Measurements from ENCODE around the gene MC1R. TPM values are rescaled to one million over a fixed set of nuclear protein-coding genes. Genes with fewer than 3 reads are reported as not detected.

Gene MC1R
- total and polyA plus RNA-seq, 2 donors (not counting 1 experiment from before 2014, with no cell fraction given) = 2.9 to 4.3 TPM

DNA sequence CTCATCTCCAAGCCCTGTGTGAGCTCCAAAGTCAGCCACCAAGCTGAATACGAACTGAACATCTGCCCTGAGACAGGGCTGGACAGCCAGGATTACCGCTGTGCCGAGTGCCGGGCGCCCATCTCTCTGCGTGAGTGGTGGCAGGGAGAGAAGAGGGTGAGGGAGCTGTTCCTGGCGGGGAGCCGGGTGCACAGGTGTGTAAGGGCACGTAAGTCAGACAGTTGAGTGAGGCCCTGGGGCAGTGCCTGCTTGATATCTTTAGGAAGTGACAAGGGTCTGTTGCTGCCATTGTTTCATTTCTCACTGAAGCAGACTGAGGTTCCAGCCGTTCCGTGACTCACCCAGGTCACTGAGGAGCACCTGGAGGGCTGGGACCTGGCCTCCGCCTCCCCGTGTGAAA is 42.3 kb downstream of the MC1R start:
- no peak for DNase-seq (ENCODE audit: low read depth in 2 of 2)
- Histone ChIP-seq H3K9ac (ENCODE audit: insufficient read depth, low read length) (no peak overlapping the region), H3K4me1 (ENCODE audit: control insufficient read depth, extremely low read depth, insufficient read depth, low read length) (no peaks in the 10 kb centered on the region), H3K27me3 (ENCODE audit: control insufficient read depth, insufficient read depth, low read length) (no peaks in the 10 kb centered on the region), H3K27ac (ENCODE audit: insufficient read depth, low read length) (no peak overlapping the region), H3K4me3 (replicated peaks in 1 of 4; ENCODE audit: control extremely low read depth in 1 of 4, insufficient read depth in 1 of 4, low read depth in 3 of 4, low read length in 4 of 4) (no peak overlapping the region), H2AFZ (ENCODE audit: low read length) (no peak overlapping the region), H3K36me3 (ENCODE audit: control insufficient read depth, insufficient read depth, low read length) (peaks cover 20% of the 10 kb centered on the region), H4K20me1 (ENCODE audit: control insufficient read depth, extremely low read depth, insufficient read depth, low read length) (no peaks in the 10 kb centered on the region), H3K9me3 (ENCODE audit: control insufficient read depth, insufficient read depth, low read depth, low read length) (no peaks in the 10 kb centered on the region), H3K79me2 (ENCODE audit: control insufficient read depth, insufficient read depth, low read length) (no peaks in the 10 kb centered on the region), H3K4me2 (ENCODE audit: extremely low read depth, insufficient read depth, low read length) (no peak overlapping the region)
- no peak for TF ChIP-seq EZH2 (IDR thresholded peaks at IDR 0.05; ENCODE audit: low read length, missing control alignments)
- TF ChIP-seq, protein P1, sequence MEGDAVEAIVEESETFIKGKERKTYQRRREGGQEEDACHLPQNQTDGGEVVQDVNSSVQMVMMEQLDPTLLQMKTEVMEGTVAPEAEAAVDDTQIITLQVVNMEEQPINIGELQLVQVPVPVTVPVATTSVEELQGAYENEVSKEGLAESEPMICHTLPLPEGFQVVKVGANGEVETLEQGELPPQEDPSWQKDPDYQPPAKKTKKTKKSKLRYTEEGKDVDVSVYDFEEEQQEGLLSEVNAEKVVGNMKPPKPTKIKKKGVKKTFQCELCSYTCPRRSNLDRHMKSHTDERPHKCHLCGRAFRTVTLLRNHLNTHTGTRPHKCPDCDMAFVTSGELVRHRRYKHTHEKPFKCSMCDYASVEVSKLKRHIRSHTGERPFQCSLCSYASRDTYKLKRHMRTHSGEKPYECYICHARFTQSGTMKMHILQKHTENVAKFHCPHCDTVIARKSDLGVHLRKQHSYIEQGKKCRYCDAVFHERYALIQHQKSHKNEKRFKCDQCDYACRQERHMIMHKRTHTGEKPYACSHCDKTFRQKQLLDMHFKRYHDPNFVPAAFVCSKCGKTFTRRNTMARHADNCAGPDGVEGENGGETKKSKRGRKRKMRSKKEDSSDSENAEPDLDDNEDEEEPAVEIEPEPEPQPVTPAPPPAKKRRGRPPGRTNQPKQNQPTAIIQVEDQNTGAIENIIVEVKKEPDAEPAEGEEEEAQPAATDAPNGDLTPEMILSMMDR (conservative IDR thresholded peaks at IDR 0.05 in 1 of 2, IDR thresholded peaks at IDR 0.05 in 1 of 2; ENCODE audit: low read depth in 1 of 2, low read length in 2 of 2) = no peak

DNA sequence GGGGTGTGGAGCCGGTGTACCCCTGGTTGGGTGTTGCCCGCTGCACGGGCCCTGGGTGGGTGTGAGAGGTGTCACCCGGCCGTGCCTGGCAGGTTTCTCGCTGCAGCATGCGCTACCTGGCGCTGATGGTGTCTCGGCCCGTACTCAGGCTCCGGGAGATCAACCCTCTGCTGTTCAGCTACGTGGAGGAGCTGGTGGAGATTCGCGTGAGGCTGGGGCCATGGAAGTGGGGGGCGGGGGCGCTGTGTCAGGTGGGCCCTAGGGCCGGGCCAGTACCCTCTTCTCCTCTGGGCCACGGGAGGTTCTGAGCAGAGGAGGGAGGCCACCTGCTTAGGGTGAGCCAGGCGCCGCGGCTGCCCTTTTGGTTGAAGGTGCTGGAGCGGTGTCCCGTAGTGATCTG is 43.3 kb downstream of the MC1R start:
- Histone ChIP-seq H3K27me3 (ENCODE audit: control insufficient read depth, insufficient read depth, low read length) (no peaks in the 10 kb centered on the region), H3K4me1 (ENCODE audit: control insufficient read depth, extremely low read depth, insufficient read depth, low read length) (no peaks in the 10 kb centered on the region), H3K9ac (ENCODE audit: insufficient read depth, low read length) (no peak overlapping the region), H3K27ac (ENCODE audit: insufficient read depth, low read length) (no peak overlapping the region), H3K4me2 (ENCODE audit: extremely low read depth, insufficient read depth, low read length) (no peak overlapping the region), H3K4me3 (replicated peaks in 1 of 4; ENCODE audit: control extremely low read depth in 1 of 4, insufficient read depth in 1 of 4, low read depth in 3 of 4, low read length in 4 of 4) (no peak overlapping the region), H4K20me1 (ENCODE audit: control insufficient read depth, extremely low read depth, insufficient read depth, low read length) (no peaks in the 10 kb centered on the region), H2AFZ (ENCODE audit: low read length) (no peak overlapping the region), H3K9me3 (ENCODE audit: control insufficient read depth, insufficient read depth, low read depth, low read length) (no peaks in the 10 kb centered on the region), H3K79me2 (ENCODE audit: control insufficient read depth, insufficient read depth, low read length) (no peaks in the 10 kb centered on the region), H3K36me3 (ENCODE audit: control insufficient read depth, insufficient read depth, low read length) (peaks cover 17% of the 10 kb centered on the region)
- TF ChIP-seq, protein P1 (conservative IDR thresholded peaks at IDR 0.05 in 1 of 2, IDR thresholded peaks at IDR 0.05 in 1 of 2; ENCODE audit: low read depth in 1 of 2, low read length in 2 of 2) = no peak
- TF ChIP-seq EZH2 (IDR thresholded peaks at IDR 0.05; ENCODE audit: low read length, missing control alignments) = no peak
- no peak for DNase-seq (ENCODE audit: low read depth in 2 of 2)

DNA sequence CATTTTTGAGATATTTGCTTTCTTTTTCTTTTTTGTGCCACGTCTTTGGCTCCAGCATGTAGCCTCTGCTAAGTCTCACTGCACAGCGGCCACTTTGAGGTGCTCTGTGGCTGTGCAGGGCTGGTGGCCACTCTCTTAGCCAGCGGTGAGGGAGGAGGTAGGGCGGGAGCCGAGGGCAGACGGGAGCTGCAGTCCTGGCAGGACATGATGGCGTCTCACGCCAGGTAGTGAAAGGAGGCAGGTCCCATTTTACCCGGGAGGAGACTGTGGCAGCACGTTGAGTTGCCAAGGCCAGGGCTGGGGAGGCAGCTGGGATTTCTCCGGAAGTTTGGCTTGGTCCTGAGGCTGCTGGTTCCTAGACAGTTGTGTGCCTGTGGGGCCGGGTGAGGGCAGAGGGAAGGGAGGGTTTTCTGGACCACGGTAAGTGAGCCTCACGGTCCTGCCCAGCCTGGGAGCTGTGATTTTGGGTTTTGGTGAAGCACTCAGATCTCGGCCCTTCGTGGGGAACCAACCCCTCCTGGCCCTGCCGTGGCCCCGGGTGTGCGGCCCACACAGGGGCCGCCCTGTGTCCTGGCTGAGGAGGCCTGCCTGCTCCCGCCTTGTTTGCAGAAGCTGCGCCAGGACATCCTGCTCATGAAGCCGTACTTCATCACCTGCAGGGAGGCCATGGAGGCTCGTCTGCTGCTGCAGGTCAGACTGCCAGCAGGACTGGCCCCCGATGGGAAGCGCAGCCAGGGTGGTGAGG is 44.3 kb downstream of the MC1R start:
- no peak overlapping the region for H3K4me3 ChIP-seq (replicated peaks in 1 of 4; ENCODE audit: control extremely low read depth in 1 of 4, insufficient read depth in 1 of 4, low read depth in 3 of 4, low read length in 4 of 4)
- no peak for DNase-seq (ENCODE audit: low read depth in 2 of 2)
- H3K4me2 ChIP-seq (ENCODE audit: extremely low read depth, insufficient read depth, low read length) = no peak overlapping the region

More for the DNA sequence above, 44.3 kb downstream of the MC1R start:
- no peaks in the 10 kb centered on the region for H3K9me3 ChIP-seq (ENCODE audit: control insufficient read depth, insufficient read depth, low read depth, low read length)
- no peaks in the 10 kb centered on the region for H3K79me2 ChIP-seq (ENCODE audit: control insufficient read depth, insufficient read depth, low read length)
- H4K20me1 ChIP-seq (ENCODE audit: control insufficient read depth, extremely low read depth, insufficient read depth, low read length) = no peaks in the 10 kb centered on the region
- no peak overlapping the region for H3K27ac ChIP-seq (ENCODE audit: insufficient read depth, low read length)
- TF ChIP-seq EZH2 (IDR thresholded peaks at IDR 0.05; ENCODE audit: low read length, missing control alignments) = no peak
- TF ChIP-seq, protein P1 (conservative IDR thresholded peaks at IDR 0.05 in 1 of 2, IDR thresholded peaks at IDR 0.05 in 1 of 2; ENCODE audit: low read depth in 1 of 2, low read length in 2 of 2) = no peak
- no peak overlapping the region for H2AFZ ChIP-seq (ENCODE audit: low read length)
- H3K36me3 ChIP-seq (ENCODE audit: control insufficient read depth, insufficient read depth, low read length) = peaks cover 14% of the 10 kb centered on the region
- H3K4me1 ChIP-seq (ENCODE audit: control insufficient read depth, extremely low read depth, insufficient read depth, low read length) = no peaks in the 10 kb centered on the region
- H3K9ac ChIP-seq (ENCODE audit: insufficient read depth, low read length) = no peak overlapping the region
- H3K27me3 ChIP-seq (ENCODE audit: control insufficient read depth, insufficient read depth, low read length) = no peaks in the 10 kb centered on the region

All from fibroblast of lung (primary cell).